Renal cortical epithelial cell (primary cell): Measurements from ENCODE around the gene ERP44. TPM values are rescaled to one million over a fixed set of nuclear protein-coding genes. Genes with fewer than 3 reads are reported as not detected.
"Not testable (repeated sequence)": the region's sequence is repeated elsewhere in the genome, so short reads cannot be mapped to it uniquely, and the experiment has no call there.

ENCODE experiments used
- DNase-seq: peaks from one replicate; pipeline ENCODE4 v3.0.0-alpha.2; 2011; ENCODE audit warnings: low read depth
- total RNA-seq: library from RNA; depleted of rRNA; stranded (reverse); fragments of >200 nt; gene quantifications from 2 replicates; pipeline ENCODE4 v1.2.3, GENCODE V29; 2014

Gene ERP44
- total RNA-seq, 1 donor from 2014 or later, result 18.1 TPM

GRCh38 chr9:100100146-100100667 is 1.4 kb upstream of the ERP44 start:
- no peak for DNase-seq

GRCh38 chr9:100099722-100100042 is 882 bp upstream of the ERP44 start:
- peak; percentile 58 for DNase-seq

GRCh38 chr9:100098046-100098886 is 534 bp downstream of the ERP44 start:
- peak; percentile 81 for DNase-seq

- DNase-seq, result no peak
Observed at GRCh38 chr9:100096378-100096916, 2.4 kb downstream of the ERP44 start.

GRCh38 chr9:100094411-100094810 is 4.4 kb downstream of the ERP44 start:
- DNase-seq, result not testable (repeated sequence)

- DNase-seq, result no peak
Observed at GRCh38 chr9:100092066-100092465, 6.7 kb downstream of the ERP44 start.

GRCh38 chr9:100091650-100092049 is 7.2 kb downstream of the ERP44 start:
- no peak for DNase-seq

- DNase-seq, result no peak
Observed at GRCh38 chr9:100090880-100091279, 7.9 kb downstream of the ERP44 start.

- peak; percentile 49 for DNase-seq
Observed at GRCh38 chr9:100088202-100088601, 10.6 kb downstream of the ERP44 start.

- DNase-seq, result peak; percentile 75
Observed at GRCh38 chr9:100087218-100087617, 11.6 kb downstream of the ERP44 start.

GRCh38 chr9:100086097-100086635 is 12.6 kb downstream of the ERP44 start:
- DNase-seq, result no peak

GRCh38 chr9:100084734-100085133 is 14.1 kb downstream of the ERP44 start:
- no peak for DNase-seq

GRCh38 chr9:100084128-100084453 is 14.7 kb downstream of the ERP44 start:
- no peak for DNase-seq

GRCh38 chr9:100083448-100084127 is 15.2 kb downstream of the ERP44 start:
- DNase-seq, result no peak

GRCh38 chr9:100082782-100083181 is 16.0 kb downstream of the ERP44 start:
- DNase-seq, result no peak

GRCh38 chr9:100076256-100076655 is 22.5 kb downstream of the ERP44 start:
- not testable (repeated sequence) for DNase-seq

- DNase-seq, result no peak
Observed at GRCh38 chr9:100074989-100075388, 23.8 kb downstream of the ERP44 start.

- no peak for DNase-seq
Observed at GRCh38 chr9:100074093-100074492, 24.7 kb downstream of the ERP44 start.

- peak; percentile 31 for DNase-seq
Observed at GRCh38 chr9:100072805-100073204, 26.0 kb downstream of the ERP44 start.

GRCh38 chr9:100071271-100071670 is 27.5 kb downstream of the ERP44 start:
- no peak for DNase-seq

- DNase-seq, result no peak
Observed at GRCh38 chr9:100070104-100071041, 28.4 kb downstream of the ERP44 start.
